Stimulated activated CD8-positive, alpha-beta memory T cell treated with anti-CD3 and anti-CD28 coated beads, Interleukin-7, amount 100 ng/mL, for 4 hours (primary cell): Measurements from ENCODE around the gene YBX2.

ENCODE experiments used
- DNase-seq, 2 donors: peaks; one replicate each; pipeline ENCODE4 v3.0.0-alpha.2; 2020; ENCODE audit warnings: low read depth in 2 of 2

YBX2 gene

DNA sequence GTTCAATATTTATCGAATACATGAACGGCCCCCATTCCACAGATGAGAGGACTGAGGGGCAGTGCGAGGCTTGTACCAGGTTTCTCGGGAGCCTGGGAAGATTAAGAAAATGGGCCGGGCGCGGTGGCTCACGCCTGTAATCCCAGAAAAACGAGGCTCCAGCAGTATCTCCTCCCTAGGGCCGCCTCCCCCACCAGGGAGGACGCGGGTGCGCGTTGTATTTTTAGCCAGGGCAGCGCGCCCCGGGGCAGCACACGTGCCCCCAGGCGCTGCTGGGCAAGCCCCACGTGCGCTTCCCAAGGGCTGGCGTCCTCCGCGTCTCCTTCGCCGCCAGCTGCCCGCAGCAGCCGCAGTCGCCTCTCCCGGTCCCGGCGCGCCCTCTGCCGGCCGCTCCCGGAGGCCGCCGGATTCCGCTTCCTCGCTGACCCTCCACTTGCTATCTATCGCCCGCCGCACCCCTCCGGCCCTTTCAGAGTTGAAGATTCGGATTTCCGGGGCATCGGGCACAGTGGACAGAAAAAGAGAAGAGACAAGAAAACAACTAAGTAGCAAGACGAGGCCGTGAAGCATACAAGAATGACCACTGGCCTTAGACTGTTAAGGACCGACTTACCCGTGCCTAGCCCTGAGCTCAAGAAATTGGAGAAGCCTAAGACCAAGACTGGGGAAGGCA is 1.9 kb upstream of the YBX2 start:
- DNase-seq: peak in 1 of 2 donors; percentile 61

DNA sequence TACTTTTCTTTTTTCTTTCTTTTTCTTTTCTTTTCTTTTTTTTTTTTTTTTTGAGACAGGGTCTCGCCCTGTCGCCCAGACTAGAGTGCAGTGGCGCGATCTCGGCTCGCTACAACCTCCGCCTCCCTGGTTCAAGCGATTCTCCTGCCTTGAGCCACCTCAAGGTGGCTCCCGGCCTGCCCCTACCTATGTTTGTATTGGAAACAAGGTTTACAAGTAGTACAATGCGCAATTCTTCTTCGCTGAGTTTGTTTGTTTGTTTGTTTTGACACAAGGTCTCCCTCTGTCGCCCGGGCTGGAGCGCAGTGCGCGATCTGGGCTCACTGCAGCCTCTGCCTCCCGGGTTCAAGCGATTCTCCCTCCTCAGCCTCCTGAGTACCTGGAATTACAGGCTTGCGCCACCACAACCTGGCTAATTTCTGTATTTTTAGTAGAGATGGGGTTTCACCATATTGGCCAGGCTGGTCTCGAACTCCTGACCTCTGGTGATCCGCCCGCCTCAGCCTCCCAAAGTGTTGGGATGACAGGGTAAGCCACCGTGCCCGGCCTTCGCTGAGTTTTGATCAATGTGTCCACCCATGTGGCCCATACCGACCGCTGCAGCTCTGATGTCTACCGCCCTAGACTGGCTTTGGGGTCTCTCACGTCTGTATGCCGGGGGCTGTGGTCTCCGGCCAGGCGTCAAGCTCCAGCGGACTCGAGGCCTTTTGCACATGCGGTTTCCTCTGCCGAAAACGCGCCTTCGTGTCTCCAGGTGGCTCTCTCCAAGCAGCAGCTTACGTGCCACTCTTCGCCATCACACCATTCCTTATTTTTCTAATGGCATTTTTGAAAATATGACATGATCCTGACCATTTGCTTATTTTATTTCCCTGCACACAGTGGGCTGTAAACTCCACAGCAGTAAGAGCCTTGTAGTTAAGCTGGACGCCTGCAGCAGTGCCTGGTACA is 1.1 kb upstream of the YBX2 start:
- DNase-seq: no peak

DNA sequence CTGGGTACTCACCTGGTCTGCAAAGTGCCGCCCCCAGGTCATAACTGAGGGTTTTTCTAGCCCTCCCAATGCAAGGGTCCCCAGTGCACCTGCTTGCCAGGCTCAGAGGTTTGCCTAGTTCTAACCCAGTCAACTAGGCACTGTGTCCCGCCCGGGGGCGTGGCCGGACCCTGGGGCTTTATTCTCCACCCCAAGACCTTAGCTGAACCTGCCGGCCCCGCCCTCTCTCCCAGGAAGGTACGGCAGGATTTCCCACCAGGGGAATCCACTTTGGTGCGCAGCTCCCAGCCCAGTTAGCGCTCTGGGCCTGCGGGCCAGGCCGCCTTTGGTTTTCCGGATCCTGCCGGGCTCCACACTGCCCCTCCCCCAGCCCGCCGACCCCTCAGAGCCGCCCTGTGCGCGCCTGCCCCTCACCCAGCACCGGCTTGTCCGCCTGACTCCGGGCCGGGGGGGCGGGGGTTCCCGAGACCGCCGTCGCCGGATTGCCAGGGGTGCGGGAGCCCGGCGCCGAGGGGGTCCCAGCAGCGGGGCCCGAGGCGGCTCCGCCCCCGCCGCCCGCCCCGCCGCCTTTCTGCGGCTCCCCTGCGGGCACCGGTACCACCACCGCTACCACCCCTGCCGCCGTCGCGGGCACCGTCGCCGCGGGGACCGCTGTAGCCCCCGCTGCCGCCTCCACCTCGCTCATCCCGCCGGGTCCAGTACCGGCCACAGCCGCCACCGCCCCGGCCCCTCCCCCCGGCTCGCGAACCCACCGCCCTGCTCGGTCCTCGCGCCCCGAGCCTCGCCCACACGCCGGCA is 424 bp downstream of the YBX2 start:
- DNase-seq: no peak

DNA sequence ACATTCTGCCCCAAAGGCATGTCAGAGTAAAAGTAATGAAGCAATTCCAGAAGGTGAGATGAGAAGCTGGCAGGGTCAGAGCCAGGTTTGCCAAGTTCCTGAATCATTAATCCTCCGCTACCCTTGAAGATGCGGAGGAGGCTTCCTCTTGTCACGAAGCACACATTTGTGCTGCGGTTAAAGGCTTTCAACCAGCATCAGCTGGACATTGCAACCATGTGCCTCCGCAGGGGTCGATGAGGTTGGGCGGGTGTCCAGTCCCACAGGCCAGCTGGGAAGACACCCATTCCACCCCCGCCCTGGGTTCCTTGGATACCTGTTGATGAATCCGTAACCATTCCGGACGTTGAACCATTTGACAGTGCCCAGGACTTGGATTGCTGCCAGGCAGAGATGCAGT is 1.3 kb downstream of the YBX2 start:
- DNase-seq: no peak

DNA sequence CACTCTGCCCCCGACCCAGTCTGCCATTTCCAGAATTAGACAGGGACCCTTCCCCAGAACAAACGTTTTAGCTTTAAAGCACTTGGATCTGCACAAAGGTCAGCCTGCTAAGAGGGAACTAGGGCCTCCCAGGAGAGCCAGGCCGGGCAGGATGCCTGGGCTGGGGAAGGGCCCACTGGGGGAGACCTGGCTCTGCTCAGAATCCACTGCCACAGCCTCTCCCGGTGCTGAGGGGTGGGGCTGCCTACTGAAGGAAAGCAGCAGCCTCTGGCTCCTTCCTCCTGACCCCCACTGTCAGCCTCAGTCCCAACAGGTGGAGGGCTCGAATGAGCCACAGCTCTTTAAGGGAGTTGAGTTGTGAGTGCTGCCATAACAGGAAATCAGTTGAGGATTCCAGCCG is 1.7 kb downstream of the YBX2 start:
- DNase-seq: no peak

DNA sequence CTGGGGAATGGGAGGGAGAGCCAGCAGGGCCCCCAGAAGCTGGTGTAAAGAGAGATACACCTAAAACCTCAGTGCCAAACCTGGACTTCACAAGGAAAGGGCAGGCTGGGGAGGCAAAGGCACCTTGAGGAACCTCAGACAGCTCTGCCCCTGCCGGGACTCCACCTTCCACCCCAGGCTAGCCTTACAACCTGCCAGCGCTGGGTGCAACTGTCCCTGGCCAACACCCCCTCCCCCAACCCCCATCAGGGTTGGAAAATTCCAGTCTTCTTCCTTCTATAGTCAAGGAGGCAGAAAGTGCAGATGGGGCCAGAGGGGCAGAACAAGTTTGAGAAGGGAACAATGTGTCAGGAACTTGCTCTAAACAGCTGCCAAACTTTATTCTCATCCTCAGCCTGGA is 2.2 kb downstream of the YBX2 start:
- no peak for DNase-seq

DNA sequence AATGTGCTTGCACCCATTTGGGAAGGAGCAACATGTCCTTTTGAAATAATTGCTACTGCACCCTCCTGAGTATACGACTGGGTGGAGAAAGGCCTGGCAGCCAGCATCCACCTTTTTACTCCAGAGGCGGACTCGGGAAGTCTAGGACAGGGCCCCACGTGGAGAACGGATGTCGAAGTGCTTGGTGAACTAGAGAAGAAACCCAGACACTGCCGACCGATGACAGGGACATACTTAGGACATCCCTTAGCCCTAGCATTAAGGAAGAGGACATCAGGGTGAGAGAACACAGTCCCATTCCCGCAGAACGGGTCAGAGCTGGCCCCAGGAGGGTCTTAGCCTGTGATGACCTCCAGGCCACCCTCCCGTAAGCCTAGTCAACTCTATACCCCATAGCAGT is 3.8 kb downstream of the YBX2 start:
- no peak for DNase-seq

DNA sequence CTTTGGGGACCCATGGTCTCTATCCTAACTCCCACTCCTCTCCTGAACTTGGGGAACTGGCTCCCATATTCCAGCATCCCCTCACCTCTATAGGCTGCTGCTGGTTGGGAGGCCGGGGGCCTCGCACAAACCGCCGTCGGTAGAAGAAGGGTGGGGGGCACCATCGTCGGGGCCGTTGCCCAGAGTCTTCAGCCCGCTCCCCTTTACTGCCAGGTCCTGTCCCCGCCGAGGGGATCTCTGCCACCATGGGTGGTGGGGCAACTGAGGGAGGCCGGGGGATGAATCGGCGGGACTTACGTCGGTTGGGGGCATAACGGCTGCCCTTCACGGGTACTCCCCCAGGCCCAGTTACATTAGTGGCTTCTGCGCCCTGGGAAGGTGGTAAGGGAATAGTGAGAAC is 4.3 kb downstream of the YBX2 start:
- DNase-seq: no peak

DNA sequence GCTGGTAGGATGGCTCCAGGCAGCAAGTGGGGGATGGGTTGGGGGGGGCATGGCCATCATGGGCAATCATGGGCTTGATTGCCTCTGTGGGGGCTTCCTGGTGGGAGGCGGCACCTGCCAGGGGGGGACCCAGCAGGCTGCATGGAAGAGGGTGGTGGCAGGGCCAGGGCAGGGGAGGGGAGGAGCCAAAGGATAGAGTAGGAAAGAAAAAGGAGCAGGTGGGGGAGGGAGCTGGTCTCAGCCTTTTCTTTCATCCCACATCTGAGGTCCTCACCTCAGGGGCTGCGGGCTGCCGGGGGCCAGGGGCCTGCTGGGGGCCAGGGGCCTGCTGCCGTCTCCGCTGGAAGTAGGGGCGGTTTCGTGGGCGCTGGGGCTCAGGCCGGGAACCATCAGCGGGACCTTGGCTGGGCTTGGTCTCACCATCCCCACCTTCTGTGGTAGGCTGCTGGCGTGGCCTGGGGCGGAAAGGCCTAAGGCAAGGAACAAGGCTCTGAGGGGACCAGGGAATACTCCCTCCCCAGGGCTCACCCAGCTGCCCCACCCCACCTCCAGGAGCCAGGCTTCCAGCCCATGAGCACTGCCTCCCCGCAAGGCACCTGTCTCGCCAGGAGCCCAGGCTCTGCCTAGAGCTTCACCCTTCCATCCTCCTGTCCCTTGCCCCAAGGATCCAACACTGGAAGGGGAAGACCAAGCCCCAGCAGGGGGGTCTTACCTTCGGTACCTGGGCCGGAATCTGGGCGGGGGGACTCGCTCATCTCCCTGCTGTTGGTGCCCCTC is 5.0 kb downstream of the YBX2 start:
- DNase-seq: no peak

DNA sequence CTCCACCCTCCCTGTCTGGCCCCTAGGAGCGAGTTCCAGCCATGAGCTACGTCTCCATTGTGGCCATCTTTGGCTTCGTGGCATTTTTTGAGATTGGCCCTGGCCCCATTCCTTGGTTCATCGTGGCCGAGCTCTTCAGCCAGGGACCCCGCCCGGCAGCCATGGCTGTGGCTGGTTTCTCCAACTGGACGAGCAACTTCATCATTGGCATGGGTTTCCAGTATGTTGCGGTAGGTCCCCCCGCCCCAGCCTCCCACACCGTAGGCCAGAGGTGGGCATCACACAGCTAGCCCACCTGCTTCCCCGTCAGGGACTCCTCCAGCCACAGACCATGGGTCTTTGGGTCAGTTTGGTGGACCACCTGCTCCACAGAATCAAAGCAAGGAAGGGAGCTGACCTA is 8.8 kb downstream of the YBX2 start:
- no peak for DNase-seq

DNA sequence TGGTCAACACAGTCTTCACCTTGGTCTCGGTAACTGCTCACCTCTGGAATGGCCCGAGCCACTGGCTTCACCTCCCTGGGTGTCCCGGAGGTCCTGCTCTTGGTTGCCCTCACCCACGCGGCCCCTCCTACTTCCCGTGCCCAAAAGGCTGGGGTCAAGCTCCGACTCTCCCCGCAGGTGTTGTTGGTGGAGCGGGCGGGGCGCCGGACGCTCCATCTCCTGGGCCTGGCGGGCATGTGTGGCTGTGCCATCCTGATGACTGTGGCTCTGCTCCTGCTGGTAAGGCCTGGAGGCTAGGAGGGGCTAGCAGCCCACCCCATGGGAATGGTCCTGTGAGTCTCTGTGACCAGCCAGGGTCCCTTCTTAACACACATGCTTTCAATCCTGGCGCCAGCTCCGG is 9.5 kb downstream of the YBX2 start:
- DNase-seq: no peak

DNA sequence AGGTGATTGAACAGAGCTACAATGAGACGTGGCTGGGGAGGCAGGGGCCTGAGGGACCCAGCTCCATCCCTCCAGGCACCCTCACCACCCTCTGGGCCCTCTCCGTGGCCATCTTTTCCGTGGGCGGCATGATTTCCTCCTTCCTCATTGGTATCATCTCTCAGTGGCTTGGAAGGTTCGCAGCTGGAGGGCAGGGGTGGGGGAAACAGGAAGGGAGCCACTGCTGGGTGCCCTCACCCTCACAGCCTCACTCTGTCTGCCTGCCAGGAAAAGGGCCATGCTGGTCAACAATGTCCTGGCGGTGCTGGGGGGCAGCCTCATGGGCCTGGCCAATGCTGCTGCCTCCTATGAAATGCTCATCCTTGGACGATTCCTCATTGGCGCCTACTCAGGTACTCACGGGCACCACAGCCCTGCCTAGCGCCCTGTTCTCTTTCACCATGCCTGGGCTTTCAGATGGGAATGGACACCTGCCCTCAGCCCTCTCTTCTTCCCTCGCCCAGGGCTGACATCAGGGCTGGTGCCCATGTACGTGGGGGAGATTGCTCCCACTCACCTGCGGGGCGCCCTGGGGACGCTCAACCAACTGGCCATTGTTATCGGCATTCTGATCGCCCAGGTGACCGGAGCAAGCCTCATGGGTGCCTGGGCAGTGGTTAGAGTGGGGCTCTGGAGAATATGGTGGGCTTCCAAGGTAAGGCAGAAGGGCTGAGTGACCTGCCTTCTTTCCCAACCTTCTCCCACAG is 10.8 kb downstream of the YBX2 start:
- no peak for DNase-seq

DNA sequence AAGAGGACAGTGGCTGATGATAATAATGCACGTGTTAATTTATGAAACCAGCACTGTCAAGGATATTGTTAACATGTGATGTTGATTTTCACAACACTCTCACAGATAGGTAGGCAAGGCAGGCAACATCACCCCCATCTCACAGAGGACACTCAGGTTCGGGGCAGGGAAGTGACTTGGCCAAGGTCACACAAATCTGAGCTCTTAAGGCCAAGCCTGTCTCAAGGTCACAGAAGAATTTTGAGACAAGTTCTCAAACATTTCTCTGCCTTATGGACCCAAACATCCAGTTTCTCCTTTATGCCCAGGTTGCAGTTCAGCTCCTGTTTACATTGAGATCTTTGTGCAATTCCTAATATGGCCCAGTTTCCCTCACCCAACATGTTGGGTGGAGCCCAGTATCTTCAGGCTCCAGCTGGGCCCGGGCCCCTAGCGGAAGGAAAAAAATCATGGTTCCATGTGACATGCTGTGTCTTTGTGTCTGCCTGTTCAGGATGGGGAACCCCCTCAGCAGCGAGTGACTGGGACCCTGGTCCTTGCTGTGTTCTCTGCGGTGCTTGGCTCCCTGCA is 11.6 kb downstream of the YBX2 start:
- no peak for DNase-seq

DNA sequence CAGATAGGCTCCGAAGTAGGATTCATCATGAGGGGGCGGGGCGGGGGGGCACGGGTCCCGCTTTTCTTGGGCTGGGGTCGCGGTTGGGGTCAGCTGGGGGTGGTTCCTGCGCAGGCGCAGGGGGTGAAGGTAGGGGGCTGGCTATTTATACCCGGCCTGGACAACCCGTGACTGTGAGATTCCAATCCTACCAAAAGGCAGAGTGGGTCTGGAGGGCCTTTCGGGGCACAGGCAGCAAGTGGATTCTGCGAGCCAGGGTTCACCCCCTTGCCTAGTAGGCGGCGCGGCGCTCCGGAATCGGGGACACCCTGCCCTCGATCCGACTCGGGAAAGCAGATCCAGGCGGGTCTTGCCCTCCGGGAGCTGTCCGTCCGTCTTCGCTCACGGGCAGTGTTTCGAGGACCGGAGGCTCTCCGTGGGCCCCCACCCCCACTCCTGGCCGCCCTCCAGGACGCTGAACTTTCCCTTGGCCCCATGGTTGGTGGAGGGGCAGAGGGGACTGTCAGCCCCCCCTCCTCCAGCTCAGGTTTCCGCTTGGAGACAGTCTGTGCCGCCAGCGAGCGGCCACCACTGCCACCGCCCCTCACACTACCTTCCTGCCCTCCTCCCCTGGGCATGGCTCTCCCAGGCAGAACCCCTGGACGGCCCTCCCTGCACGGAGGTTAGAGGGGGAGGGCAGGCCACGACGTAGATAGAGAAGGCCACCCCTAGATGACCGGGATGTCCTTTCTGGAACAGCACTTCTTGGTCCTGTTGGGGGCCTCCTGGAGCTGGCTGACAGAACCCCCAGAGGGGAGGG is 12.3 kb downstream of the YBX2 start:
- no peak for DNase-seq

DNA sequence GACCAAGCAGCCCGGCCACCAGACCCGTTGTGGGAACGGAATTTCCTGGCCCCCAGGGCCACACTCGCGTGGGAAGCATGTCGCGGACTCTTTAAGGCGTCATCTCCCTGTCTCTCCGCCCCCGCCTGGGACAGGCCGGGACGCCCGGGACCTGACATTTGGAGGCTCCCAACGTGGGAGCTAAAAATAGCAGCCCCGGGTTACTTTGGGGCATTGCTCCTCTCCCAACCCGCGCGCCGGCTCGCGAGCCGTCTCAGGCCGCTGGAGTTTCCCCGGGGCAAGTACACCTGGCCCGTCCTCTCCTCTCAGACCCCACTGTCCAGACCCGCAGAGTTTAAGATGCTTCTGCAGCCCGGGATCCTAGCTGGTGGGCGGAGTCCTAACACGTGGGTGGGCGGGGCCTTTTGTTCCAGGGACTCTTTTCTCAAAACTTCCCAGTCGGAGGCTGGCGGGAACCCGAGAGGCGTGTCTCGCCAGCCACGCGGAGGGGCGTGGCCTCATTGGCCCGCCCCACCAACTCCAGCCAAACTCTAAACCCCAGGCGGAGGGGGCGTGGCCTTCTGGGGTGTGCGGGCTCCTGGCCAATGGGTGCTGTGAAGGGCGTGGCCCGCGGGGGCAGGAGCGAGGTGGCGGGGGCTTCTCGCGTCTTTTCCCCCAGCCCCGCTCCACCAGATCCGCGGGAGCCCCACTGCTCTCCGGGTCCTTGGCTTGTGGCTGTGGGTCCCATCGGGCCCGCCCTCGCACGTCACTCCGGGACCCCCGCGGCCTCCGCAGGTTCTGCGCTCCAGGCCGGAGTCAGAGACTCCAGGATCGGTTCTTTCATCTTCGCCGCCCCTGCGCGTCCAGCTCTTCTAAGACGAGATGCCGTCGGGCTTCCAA is 13.1 kb downstream of the YBX2 start, which contains the start of gene SLC2A4:
Gene SLC2A4 (plus strand): TSS at position 645 of the 879 bp plus-strand sequence. CDS start 217 bp downstream, at position 862.
- peak; percentile 76 to 83 for DNase-seq

DNA sequence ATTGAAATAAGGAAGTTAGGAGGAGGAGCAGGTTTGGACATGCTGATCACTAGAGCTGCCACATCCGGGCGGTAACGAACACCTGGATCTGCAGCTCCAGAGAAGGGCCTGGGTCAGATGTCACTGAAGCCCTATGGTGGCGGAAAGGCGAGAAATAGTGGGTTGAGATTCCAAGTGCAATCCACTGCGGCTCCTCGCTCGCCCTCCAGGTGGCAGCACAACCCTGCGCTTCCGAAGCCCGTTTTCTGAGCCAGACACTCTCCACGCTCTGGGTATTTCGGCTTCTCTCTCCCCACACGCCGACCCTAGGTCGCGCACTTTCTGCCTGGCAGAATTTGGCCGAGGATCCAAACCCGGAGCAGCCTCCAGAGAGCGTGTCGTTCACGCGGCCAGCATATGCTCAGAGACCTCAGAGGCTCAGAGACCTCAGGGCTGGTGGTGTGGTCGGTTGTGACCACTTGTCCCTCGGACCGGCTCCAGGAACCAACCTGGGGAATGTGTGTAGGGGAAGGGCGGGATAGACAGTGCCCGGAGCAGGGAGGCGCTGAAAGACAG is 13.8 kb downstream of the YBX2 start:
- peak; percentile 70 to 77 for DNase-seq

DNA sequence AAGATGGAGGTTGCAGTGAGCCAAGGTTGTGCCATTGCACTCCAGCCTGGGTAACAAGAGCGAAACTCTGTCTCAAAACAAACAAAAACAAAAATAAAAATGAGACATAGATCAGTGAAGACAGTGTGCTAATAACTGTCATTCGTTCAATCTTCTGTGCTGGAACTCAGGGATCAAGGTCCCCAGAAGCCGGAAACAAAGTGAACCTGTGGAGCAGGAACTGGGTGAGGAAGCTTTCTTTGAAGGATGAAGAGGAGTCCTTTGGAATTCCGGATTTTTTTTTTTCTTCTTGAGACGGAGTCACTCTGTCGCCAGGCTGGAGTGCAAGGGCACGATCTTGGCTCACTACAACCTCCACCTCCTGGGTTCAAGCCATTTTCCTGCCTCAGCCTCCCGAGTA is 15.0 kb downstream of the YBX2 start:
- DNase-seq: no peak

DNA sequence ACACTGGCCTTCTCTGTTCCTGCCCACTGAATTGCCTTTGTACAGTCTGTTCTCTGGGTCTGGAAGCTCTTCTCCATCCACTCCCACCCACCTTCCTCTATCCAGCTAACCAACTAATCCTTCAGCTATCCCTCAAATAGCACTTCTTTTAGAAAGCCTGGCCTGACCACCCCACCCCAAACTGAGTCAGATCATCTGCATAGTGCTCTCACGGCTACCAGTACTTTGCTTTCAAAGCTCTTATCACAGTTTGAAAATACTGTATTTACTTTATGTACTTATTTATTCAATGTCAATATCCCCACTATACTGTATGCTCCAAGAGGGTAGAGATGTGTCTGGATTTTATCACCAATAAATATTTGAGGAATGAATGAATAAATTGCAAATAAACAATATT is 27.7 kb downstream of the YBX2 start:
- no peak for DNase-seq

DNA sequence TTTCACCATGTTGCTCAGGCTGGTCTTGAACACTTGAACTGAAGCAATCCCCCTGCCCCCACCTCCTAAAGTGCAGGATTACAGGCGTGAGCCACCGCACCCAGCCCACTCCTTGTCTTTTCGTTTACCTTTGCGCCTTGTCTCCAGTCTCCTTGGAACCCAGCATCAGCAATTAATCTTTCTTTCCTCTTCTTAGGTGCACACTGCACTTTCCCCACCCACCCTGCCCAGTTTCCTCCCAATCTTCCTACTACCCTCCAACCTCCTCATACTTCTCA is 30.7 kb downstream of the YBX2 start:
- no peak for DNase-seq
